DND-41 (cell line): ENCODE measurements around the gene DYNC1H1.

Experiments used
- ATAC-seq: fragments of 200-7000 bp; cut with Tn5 transposase; 3 replicates; pipeline ENCODE4 v1.9.1; 2021; ENCODE audit warnings: low read depth; ENCODE audit not compliant: insufficient read depth
- DNase-seq: peaks from one replicate; pipeline ENCODE4 v3.0.0-alpha.2; 2020
- H2AFZ ChIP-seq: 2 replicates; pipeline ENCODE4 v1.6.0; 2012; ENCODE audit warnings: low read depth, low read length
- H3K27ac ChIP-seq: 2 replicates; pipeline ENCODE4 v1.5.1; 2012; ENCODE audit warnings: low read length, inconsistent platforms
- H3K27me3 ChIP-seq: fragments of 200-600 bp; sonication (generic); 2 replicates; pipeline ENCODE4 v1.6.0; 2012; ENCODE audit warnings: low read length, mild to moderate bottlenecking, inconsistent platforms; ENCODE audit not compliant: insufficient read depth, poor library complexity
- H3K36me3 ChIP-seq: 2 replicates; pipeline ENCODE4 v1.5.1; 2012; ENCODE audit warnings: low read length, inconsistent platforms; ENCODE audit not compliant: insufficient read depth
- H3K4me1 ChIP-seq: 2 replicates; pipeline ENCODE4 v1.5.1; 2012; ENCODE audit warnings: mild to moderate bottlenecking, low read length; ENCODE audit not compliant: insufficient read depth
- H3K4me2 ChIP-seq: 2 replicates; pipeline ENCODE4 v1.6.0; 2012; ENCODE audit warnings: mild to moderate bottlenecking, moderate library complexity, low read length, inconsistent platforms; ENCODE audit not compliant: insufficient read depth
- H3K4me3 ChIP-seq, 2 experiments: fragments of 200-600 bp in 1 of 2; shearing (Covaris generic) in 1 of 2; 2 replicates each; pipeline ENCODE4 v1.5.1; 2012 to 2016; ENCODE audit warnings: inconsistent platforms in 2 of 2, low read length in 2 of 2, mild to moderate bottlenecking in 2 of 2, low read depth in 1 of 2, moderate library complexity in 1 of 2
- H3K79me2 ChIP-seq: 2 replicates; pipeline ENCODE4 v1.6.0; 2012; ENCODE audit warnings: low read length, inconsistent platforms; ENCODE audit not compliant: insufficient read depth
- H3K9ac ChIP-seq: 2 replicates; pipeline ENCODE4 v1.6.0; 2012; ENCODE audit warnings: low read depth, mild to moderate bottlenecking, inconsistent platforms, low read length, moderate library complexity
- H3K9me3 ChIP-seq: 2 replicates; pipeline ENCODE4 v1.5.1; 2012; ENCODE audit warnings: low read length, moderate library complexity, mild to moderate bottlenecking, inconsistent platforms; ENCODE audit not compliant: insufficient read depth, severe bottlenecking
- H4K20me1 ChIP-seq: 2 replicates; pipeline ENCODE4 v1.6.0; 2012; ENCODE audit warnings: low read length; ENCODE audit not compliant: insufficient read depth
- EZH2 ChIP-seq: IDR thresholded peaks from 3 replicates; pipeline ENCODE4 v1.6.1; 2012; ENCODE audit warnings: borderline replicate concordance, low read depth, mild to moderate bottlenecking, moderate library complexity, low read length, inconsistent platforms; ENCODE audit not compliant: severe bottlenecking
- TF ChIP-seq, protein P1 (sequence below): IDR thresholded peaks from 2 replicates; pipeline ENCODE4 v1.5.1; 2012; ENCODE audit warnings: borderline replicate concordance, low read length, moderate library complexity, mild to moderate bottlenecking; ENCODE audit not compliant: poor library complexity, severe bottlenecking; ENCODE audit errors: extremely low read depth

DYNC1H1 gene

DNA sequence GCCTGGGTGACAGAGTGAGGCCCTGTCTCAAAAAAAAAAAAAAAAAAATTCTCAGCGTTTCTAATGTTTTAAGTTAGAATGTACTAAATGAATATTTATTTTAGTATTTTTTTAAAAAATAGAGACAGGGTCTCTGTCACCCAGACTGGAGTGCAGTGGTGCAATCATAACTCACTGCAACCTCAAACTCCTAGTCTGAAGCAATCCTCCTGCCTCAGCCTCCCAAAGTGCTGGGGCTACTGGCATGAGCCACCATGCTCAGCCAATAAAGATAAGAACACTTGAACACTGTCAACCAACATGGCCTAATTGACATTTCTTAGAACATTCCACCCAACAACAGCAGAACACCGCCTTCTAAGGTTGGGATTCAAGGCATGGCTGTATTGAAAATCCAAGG is 5.1 kb upstream of the DYNC1H1 start:
- no peak overlapping the region for H2AFZ ChIP-seq
- no peaks in the 10 kb centered on the region for H3K79me2 ChIP-seq
- no peaks in the 10 kb centered on the region for H4K20me1 ChIP-seq
- ATAC-seq (no peak), DNase-seq (no peak)
- peaks cover 12% of the 10 kb centered on the region for H3K4me1 ChIP-seq
- no peaks in the 10 kb centered on the region for H3K9me3 ChIP-seq
- H3K27me3 ChIP-seq = no peaks in the 10 kb centered on the region
- H3K4me2 ChIP-seq = no peak overlapping the region
- no peak for TF ChIP-seq EZH2
- TF ChIP-seq, protein P1, sequence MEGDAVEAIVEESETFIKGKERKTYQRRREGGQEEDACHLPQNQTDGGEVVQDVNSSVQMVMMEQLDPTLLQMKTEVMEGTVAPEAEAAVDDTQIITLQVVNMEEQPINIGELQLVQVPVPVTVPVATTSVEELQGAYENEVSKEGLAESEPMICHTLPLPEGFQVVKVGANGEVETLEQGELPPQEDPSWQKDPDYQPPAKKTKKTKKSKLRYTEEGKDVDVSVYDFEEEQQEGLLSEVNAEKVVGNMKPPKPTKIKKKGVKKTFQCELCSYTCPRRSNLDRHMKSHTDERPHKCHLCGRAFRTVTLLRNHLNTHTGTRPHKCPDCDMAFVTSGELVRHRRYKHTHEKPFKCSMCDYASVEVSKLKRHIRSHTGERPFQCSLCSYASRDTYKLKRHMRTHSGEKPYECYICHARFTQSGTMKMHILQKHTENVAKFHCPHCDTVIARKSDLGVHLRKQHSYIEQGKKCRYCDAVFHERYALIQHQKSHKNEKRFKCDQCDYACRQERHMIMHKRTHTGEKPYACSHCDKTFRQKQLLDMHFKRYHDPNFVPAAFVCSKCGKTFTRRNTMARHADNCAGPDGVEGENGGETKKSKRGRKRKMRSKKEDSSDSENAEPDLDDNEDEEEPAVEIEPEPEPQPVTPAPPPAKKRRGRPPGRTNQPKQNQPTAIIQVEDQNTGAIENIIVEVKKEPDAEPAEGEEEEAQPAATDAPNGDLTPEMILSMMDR = no peak
- H3K9ac ChIP-seq = no peak overlapping the region
- H3K36me3 ChIP-seq = no peaks in the 10 kb centered on the region
- no peak overlapping the region for H3K27ac ChIP-seq
- no peak overlapping the region for H3K4me3 ChIP-seq

DNA sequence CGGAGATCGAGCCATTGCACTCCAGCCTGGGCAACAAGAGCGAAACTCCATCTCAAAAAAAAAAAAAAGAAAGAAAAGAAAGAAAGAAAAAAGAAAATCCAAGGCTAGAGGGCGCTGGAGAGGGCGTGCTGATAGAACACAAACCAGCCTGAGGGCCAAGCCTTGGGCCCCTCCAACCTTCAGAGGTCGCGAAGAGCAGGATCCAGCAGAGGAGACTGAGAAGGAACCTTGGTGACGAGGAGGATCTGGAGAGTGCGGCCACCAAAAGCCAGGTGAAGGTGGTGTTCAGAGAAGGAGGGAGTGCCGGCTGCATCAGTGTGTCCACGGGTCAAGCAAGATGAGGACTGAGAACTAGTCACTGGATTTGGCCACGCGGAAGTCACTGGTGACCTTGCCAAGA is 4.1 kb upstream of the DYNC1H1 start:
- Histone ChIP-seq H3K4me3 (no peak overlapping the region), H4K20me1 (no peaks in the 10 kb centered on the region; the same call in 1 of the 2 replicates), H3K27me3 (no peaks in the 10 kb centered on the region), H3K9me3 (no peaks in the 10 kb centered on the region), H3K79me2 (peaks cover 9% of the 10 kb centered on the region), H3K9ac (no peak overlapping the region), H3K36me3 (peaks cover 5% of the 10 kb centered on the region; the same call in 1 of the 2 replicates), H2AFZ (peak overlapping the region; percentile 12; the same call in 1 of the 2 replicates), H3K27ac (no peak overlapping the region), H3K4me2 (no peak overlapping the region), H3K4me1 (peaks cover 12% of the 10 kb centered on the region)
- DNase-seq (peak; percentile 53), ATAC-seq (no peak)
- TF ChIP-seq EZH2 = no peak
- TF ChIP-seq, protein P1 = peak; percentile 47

DNA sequence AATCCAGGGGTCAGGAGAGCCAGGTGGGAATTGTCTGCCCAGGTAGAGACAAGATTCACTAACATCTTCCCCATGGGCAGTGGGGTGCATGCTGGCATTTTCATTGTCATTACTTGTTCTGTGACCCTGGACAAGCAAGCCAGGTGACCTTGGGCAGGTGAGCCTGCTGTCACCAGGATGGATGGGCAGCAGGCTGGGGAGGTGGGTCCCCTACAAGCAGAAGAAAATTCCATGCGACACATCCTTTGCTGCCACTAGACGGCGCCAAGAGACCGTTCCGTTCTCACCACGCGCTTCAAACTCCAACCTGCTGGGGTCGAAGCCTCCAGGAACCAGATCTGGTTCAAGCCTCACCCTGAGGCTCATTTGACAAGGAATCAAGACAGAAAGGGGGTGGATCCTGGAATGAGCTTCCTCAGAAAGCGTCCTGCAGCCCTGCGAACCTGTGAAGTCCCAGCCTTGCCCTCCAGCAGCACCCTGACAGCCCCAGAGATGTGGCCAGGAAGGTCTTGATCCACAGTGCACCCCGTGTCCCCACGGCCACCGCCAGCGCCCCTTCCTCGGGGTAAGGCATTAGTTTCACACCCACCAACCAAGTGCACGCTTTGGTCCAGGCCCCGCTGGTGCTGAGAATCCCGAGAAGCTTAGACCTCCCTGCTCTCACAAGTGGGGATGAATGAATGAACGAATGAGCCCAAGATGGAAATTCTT is 3.2 kb upstream of the DYNC1H1 start:
- Histone ChIP-seq H3K9ac (peak overlapping the region; percentile 34; the same call in 1 of the 2 replicates), H3K27ac (0 out of 2 replicates have a peak overlapping the region, but pooled peaks have one; percentile 8), H3K4me1 (peaks cover 21% of the 10 kb centered on the region), H3K27me3 (no peaks in the 10 kb centered on the region), H2AFZ (peak overlapping the region; percentile 91), H3K36me3 (peaks cover 5% of the 10 kb centered on the region; the same call in 1 of the 2 replicates), H3K4me2 (peak overlapping the region; percentile 41; the same call in 1 of the 2 replicates), H3K4me3 (no peak overlapping the region), H4K20me1 (peaks cover 5% of the 10 kb centered on the region), H3K9me3 (no peaks in the 10 kb centered on the region), H3K79me2 (peaks cover 18% of the 10 kb centered on the region)
- ATAC-seq (peak; percentile 60), DNase-seq (peak; percentile 85)
- TF ChIP-seq, protein P1 = peak; percentile 97
- TF ChIP-seq EZH2 = no peak
